ENCODE results near the gene ATP6V0A1.

Gene ATP6V0A1

GRCh38 chr17:42571435-42572225, 113.0 kb downstream of the ATP6V0A1 start:
- in situ Hi-C loops (cut with MboI; ENCODE audit: low pct_unique_long_range_greater_than_20kb, low sequenced_read_pairs, unreplicated experiment) = loop anchor here (10.0 to 25.0 kb wide), 3 partner anchors 113 to 366 kb away; partner anchors contain the start of genes CCR10, CNTNAP1 and RAMP2
- DNase-seq (ENCODE audit: low spot score) = no peak
- no peak for TF ChIP-seq CTCF (IDR thresholded peaks at IDR 0.05; ENCODE audit: extremely low read depth, insufficient read depth, missing control alignments)

Data from GM13977 (cell line).